GM19193 (cell line): ENCODE measurements around the gene VOPP1.

Experiments
- POLR2A ChIP-seq: IDR thresholded peaks from 4 replicates; pipeline ENCODE4 v1.6.1; 2011; ENCODE audit not compliant: insufficient read depth, insufficient read length; ENCODE audit errors: extremely low read depth

VOPP1 gene

GRCh38 chr7:55538538-55538937, 33.8 kb downstream of the VOPP1 start:
- TF ChIP-seq POLR2A: no peak

DNA sequence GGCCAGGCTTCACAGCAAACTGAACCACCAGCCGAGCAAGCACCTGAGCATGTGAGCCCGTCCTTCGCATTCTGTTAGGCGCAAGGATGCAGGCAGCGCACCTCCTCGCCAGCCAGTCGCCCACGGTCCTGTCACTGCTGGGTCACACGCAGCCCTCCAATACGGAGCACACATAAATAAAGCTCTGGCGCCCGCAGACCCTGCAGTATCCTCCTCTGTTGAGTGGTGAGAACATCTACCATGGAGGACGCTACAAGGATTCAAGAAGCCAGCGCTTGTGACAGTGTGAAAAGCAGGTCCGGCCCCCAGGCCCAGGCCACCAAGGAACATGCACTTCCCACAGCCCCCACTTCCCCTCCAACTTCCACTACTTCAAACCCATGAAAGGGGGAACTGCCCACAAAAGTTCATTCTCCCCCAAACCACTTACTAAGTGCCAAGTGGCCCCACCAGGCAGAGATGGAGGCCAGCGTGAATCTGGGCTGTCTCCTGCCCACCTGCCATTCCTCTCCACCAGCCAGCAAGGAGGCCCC, 34.8 kb downstream of the VOPP1 start:
- TF ChIP-seq POLR2A: peak; percentile 17

DNA sequence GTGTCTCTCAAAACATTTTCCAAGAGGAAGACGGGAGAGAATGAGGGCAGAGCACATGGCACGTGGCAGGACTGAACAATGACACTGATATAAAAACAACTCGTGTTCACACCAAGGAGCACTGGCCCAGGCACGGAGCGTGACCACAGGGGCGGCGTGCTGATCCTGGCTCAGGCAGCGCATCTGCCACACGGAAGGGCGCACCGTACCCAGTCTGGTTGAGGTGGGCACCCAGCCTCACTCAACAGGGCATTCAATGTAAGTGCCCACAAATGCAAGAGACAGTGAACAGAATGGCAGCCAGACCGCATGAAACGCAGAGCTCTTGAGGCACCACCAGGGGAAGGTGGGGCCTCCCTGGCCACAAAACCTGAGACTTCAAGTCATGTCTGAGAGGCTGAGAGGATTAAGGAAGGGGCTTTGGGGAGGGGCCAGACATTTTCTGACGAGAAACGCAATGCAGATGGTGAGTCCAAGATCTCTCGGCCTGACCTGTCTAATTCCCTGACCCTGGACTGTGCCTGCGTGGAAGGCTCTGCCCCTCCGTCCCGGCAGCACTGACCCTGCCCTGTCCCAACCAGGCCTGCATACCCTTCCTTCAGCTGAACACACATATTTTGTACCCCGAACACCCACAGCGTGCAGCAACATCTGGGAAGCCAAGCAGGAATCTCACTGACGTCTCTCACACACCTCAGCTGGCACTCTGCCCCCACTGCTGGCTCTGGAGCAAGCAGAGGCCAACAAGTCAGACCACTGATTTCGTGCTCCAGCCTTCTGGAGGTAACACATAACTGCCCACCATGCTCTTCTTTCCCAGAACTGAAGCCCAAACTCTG, 35.5 kb downstream of the VOPP1 start:
- peak; percentile 44 for TF ChIP-seq POLR2A

GRCh38 chr7:55535617-55536016, 36.7 kb downstream of the VOPP1 start:
- no peak for TF ChIP-seq POLR2A

GRCh38 chr7:55534916-55535590, 37.2 kb downstream of the VOPP1 start:
- peak; percentile 76 for TF ChIP-seq POLR2A

DNA sequence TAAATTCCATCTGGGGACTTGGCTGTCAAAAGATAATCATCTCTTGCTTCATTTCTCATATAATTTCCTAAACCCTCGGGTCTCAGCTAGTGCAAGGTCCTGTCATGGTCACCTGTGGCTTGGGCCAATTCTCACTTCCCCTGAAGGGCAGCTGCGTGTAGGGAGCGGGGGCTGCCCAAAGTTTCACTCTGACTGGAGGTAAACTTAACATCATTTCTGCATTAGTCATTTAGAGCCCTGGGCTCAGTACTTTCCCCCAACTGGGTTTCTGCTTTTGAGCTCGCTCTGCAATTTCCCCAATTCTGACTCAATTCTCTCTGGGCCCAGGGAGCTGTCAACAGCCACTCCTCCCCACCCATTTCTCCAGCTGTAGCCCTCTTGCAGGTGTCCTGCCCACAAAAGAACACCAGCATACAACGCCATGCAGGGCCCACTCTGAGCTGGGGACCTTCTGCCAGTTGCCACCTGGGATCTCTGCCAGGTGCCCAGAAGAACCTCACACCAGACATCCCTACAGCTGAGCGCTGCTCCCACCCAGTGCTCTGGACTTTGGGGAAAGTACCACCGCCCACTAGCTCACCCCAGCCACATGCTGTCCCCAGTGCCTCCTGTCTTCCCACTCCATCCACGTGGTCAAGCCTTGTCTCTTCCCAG, 37.9 kb downstream of the VOPP1 start:
- no peak for TF ChIP-seq POLR2A

GRCh38 chr7:55533729-55534080, 38.6 kb downstream of the VOPP1 start:
- TF ChIP-seq POLR2A: no peak

DNA sequence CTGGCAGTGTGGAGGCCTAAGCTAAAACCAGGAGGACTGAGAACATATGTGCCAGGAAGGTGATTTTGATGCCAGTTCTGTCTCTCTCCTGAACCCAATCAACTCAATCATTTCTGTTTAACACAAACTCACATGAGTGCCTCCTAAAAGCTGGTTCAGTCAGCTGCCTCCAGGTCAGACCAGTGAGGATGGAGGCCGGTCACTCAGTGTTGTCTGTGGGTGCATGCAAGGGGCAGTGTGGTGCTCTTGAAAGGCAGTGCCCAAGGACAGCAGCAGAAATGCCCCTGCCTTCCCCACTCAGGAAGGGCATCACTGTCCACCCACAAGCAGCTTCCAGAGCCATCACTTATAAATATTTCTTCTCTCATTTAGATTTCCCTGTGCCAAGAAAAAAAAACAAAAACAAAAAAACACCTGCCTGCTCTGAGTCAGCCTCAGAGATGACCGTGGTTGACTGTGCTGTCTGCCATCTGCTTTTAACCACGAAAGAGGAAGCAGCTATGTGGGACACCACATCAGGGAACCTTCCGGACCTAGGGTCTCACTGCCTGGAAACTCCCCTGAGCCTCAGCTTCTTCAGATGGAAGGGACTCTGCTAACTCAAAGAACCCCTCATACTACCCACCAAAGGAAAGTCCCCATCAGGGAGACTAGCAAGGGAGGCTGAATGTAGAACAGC, 39.1 kb downstream of the VOPP1 start:
- TF ChIP-seq POLR2A: peak; percentile 38

GRCh38 chr7:55532150-55532917, 40.0 kb downstream of the VOPP1 start:
- peak; percentile 48 for TF ChIP-seq POLR2A

- no peak for TF ChIP-seq POLR2A
Observed at GRCh38 chr7:55531536-55531935, 40.8 kb downstream of the VOPP1 start.

- TF ChIP-seq POLR2A: no peak
Observed at GRCh38 chr7:55527307-55527706, 45.0 kb downstream of the VOPP1 start.

GRCh38 chr7:55526770-55527169, 45.5 kb downstream of the VOPP1 start:
- no peak for TF ChIP-seq POLR2A

- peak; percentile 0 for TF ChIP-seq POLR2A
Observed at GRCh38 chr7:55526329-55526728, 46.0 kb downstream of the VOPP1 start.
